GM21423 (cell line): ENCODE measurements around the gene MLEC.

Experiments
- ATAC-seq: cut with Tn5 transposase; IDR thresholded peaks from one replicate; pipeline ENCODE4 v1.9.1; 2021; ENCODE audit warnings: mild to moderate bottlenecking, moderate library complexity; ENCODE audit not compliant: unreplicated experiment

MLEC gene

DNA sequence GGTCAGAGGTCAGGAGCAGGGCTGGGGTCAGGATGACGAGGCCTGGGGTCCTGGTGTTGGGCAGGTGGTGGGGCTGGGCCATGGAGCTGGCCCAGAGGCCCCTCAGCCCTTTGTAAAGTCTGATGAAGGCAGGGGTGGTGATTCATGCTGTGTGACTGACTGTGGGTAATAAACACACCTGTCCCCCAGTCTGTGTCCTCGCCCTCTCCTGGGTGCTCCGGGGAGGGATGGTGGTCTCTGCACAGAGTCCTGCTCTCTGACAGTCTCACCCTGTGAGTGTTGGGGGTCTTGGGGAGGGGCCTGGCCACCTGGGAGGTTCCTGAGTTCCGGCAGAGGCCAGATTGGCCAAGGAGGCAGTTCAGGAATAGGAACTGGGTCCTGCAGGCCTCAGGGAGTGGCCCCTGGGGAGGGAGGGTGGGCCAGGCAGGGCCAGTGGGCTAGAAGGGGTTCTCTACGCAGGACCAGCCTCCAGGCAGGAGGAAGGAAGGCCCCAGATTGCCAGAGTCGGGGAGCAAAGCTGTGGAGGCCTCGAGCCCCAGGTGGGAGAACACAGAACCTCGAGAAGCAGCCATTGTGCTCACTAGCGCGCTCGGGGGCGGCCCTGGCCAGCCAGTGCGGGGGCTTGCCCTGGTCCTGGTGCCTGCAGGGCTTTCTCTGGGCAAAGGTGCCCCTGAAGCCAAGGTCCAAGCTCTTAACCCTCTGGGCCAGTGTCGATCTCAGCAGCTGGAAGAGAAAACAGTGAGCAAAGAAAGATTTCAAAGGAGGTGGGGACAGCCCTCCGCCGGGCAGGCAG lies 53.1 kb downstream of the MLEC start:
- no peak for ATAC-seq

DNA sequence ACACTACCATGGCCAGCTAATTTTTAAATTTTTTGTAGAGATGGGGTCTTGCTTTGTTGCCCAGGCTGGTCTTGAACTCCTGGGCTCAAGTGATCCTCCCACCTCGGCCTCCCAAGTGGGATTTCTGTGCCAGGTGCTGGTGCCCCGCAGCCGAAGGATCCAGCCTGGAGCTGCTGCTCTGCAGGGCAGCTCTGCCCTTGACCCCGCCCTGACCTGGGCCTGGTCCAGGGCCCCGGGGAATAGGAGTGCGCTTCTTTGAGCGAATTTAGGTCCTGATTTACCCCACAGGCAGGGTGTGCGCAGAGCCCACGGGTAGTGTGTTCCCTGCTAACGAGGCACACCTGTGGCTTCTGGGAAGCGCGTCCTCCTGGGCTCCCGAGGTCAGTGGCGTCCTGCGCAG lies 53.9 kb downstream of the MLEC start:
- no peak for ATAC-seq

DNA sequence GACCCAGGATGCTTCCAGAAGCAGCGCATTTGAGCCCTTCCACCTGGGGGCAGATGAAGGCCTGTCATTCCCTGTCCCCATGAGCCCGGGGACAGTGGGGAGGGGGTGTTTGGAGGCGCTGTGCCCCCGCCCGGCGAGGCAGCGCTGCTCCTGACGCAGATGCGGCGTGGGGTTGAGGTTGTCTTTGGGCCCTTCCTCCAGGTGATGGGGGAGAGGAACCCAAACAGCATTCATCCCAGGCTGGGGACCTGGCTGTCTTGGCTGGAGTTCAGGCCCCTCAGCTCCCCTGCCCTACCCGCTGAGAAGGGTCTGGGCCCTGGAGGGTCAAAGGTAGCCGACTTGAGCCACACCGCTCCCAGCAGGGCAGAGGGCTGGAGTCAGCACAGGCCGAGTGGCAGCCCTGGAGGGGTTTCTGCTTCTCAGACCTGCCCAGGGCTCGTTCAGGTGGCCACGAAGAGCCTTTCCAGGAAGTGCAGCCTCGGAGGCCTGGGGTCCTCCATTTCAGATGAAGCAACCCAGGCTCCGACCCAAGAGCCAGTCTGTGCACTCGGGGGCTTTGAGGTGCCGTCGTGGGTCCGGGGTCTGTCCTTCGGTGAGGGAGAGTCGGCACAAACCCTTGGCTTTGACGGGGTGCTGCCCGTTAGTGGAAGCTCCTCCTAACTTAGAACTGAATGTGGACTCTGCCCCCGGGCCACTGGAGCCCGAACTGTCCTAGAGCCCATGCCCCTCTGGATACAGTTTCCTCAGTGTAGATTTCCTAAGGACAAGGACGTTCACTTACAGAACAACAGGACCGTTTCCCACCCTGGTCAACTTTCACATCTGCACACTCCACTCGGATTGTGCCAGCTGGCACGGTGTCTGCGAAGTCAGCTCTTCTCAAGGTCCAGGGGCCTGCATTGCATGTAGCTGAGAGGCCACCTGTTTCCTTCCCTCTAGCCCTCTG lies 54.8 kb downstream of the MLEC start:
- no peak for ATAC-seq

DNA sequence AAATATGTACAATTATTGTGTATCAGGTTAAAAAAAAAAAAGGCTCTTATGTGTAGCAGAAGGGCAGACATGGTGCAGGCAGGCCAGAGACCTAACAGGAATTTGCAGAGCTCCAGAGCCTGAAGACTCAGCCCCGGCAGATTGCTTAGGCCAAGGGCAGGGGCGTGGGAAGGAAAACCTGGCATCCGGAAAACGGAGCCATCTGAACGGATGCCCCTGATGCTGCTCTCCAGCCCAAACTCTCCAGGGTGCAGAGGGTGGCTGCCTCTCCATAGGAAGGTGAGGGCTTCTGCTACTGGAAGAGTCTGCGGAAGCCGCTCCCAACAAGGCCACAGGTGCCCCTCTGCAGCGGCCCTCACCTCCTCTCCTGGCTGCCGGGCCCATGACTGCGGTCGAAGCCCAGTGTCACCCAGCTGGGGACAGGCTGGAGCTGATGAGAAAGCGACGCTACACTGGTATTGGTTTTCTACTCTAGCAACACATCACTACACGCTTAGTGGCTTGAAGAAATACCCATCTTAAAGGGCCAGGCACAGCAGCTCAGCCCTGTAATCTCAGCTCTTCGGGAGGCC lies 58.1 kb downstream of the MLEC start:
- no peak for ATAC-seq

DNA sequence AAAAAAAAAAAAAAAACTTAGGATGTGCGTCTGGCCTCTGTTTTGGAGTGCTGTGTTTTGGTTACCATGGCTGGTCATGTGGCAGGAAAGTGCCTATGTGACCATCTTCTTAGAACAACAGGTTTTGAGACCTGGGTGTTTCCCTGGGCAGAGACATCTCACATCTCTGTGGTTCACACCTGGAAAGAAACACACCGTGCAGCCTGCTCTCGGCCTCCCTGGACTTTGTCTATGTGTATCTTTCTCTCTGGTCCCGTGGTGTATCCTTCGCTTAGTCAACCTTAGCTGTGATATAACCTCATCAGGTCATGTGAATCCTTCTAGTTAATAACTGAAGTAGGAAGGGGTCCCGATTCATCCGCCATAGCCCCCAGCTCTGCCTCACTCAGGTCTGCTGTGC lies 61.3 kb downstream of the MLEC start:
- ATAC-seq, result no peak

DNA sequence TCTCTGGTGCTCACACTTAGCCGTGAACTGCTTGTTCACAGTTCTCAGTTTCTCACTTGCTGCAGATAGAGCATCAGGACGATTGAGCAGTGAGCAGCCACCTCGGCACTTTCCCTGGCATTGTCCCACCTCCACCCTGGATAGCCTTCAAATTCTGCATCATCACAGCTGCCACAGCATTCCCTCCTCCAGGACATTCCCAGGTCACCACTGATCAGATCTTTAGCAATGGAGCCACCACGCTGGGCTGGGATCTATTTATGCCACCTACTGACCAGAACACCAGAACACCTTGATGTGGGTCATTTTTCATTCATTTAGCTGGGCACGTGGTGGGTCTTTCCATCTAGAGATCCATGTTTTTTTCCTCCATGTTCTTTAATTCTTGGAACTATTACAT lies 62.3 kb downstream of the MLEC start:
- no peak for ATAC-seq

DNA sequence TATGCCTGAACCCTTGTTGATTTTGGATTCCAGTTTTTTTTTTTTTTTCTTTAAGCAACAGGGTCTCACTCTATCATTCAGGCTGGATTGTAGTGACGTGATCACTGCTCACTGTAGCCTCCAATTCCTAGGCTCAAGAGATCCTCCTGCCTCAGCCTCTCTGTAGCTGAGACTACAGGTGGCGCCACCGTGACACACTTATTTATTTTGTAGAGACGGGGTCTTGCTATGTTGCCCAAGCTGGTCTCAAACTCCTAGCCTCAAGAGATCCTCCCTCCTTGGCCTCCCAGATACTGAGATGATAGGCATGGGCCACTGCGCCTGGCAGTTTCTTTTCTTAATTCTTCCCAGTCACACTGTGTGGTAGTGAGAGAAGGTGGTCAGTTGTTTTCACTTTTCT lies 63.9 kb downstream of the MLEC start:
- ATAC-seq, result no peak

DNA sequence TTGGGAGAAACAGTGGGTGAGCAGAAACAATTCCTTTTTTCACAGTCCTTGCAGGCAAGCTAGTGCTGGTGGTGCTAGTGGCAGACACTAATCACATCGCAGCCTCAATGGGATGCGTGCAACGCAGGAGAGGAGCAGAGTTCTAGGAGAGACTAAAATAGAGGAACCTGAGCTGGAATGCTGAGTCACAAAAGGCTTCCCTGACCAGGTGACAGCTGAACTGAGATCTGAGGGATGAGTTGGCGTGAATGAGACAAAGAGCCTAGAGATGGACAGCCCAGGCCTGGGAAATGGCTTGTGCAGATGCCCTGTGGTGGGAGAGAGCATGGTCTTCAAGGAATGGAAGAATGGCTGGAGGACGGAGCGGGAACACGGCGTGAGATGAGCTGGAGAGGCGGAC lies 64.4 kb downstream of the MLEC start:
- no peak for ATAC-seq
